A549 (cell line): ENCODE data around the gene SIM2. TPM values are rescaled to one million over a fixed set of nuclear protein-coding genes. Genes with fewer than 3 reads are reported as not detected.

ENCODE experiments used
- ATAC-seq, 2 experiments: fragments of 200-7000 bp in 1 of 2; fragments of >200 bp in 1 of 2; cut with Nextera tagmentation in 1 of 2; cut with Tn5 transposase in 1 of 2; 3 replicates each; pipeline versions ENCODE4 v1.8.0 to v1.9.1; 2018 to 2020; ENCODE audit warnings: mild to moderate bottlenecking in 1 of 2, moderate library complexity in 1 of 2
- CTCF ChIA-PET: fragments of 300-600 bp; sonication (Branson Sonifier 250); formaldehyde crosslinking; extraction: SDS; loops from one replicate; lab custom pipeline; 2021; ENCODE audit warnings: antibody characterized with exemption, inconsistent platforms; lab: Yijun Ruan, JAX
- POLR2A ChIA-PET: fragments of 350-600 bp; formaldehyde crosslinking; extraction: SDS; loops from one replicate; lab custom pipeline; 2021; ENCODE audit warnings: antibody characterized with exemption, inconsistent platforms; lab: Yijun Ruan, JAX
- DNase-seq, 2 experiments: peaks; one replicate each; pipeline versions ENCODE4 v3.0.0 to v3.0.0-alpha.2; 2011 to 2016; ENCODE audit warnings: low read depth in 1 of 2, low spot score in 1 of 2
- FAIRE-seq: peaks from 2 replicates; lab custom pipeline; 2011; peaks lifted over from hg19 to GRCh38; lab: Jason Lieb, UNC
- H3K27ac ChIP-seq, 2 experiments: fragments of >200 bp; sonication (Bioruptor Twin); formaldehyde crosslinking; 3 replicates each; pipeline ENCODE4 v1.5.1; 2016 to 2017
- H3K4me1 ChIP-seq: fragments of >200 bp; sonication (Bioruptor Twin); formaldehyde crosslinking; 3 replicates; pipeline ENCODE4 v1.6.1; 2016
- H3K4me2 ChIP-seq: fragments of >200 bp; sonication (Bioruptor Twin); formaldehyde crosslinking; 3 replicates; pipeline ENCODE4 v1.6.1; 2016
- H3K4me3 ChIP-seq: fragments of >200 bp; sonication (Bioruptor Twin); formaldehyde crosslinking; 3 replicates; pipeline ENCODE4 v1.5.1; 2016
- H3K9me3 ChIP-seq: fragments of >200 bp; sonication (Bioruptor Twin); formaldehyde crosslinking; 3 replicates; pipeline ENCODE4 v1.6.1; 2016
- CHD4 ChIP-seq: fragments of 200-600 bp; sonication (generic); IDR thresholded peaks from 2 replicates; pipeline ENCODE4 v1.6.1; 2016; ENCODE audit warnings: antibody characterized with exemption, mild to moderate bottlenecking, borderline replicate concordance
- EHF ChIP-seq: fragments of 250-450 bp; sonication (Bioruptor Pico); IDR thresholded peaks from 2 replicates; pipeline ENCODE4 v1.5.0; 2020; ENCODE audit warnings: mild to moderate bottlenecking
- EHMT2 ChIP-seq: fragments of 200-600 bp; sonication (generic); IDR thresholded peaks from 2 replicates; pipeline ENCODE4 v1.6.1; 2016; ENCODE audit warnings: antibody characterized with exemption, low read depth, mild to moderate bottlenecking, moderate library complexity
- ELK1 ChIP-seq: fragments of 150-350 bp; IDR thresholded peaks from 2 replicates; pipeline ENCODE4 v1.6.1; 2014; ENCODE audit warnings: low read depth, mild to moderate bottlenecking, low read length
- FOSB ChIP-seq: fragments of 250-450 bp; sonication (Bioruptor Pico); IDR thresholded peaks from 2 replicates; pipeline ENCODE4 v1.5.0; 2020; ENCODE audit warnings: mild to moderate bottlenecking, moderate library complexity
- GATA3 ChIP-seq: IDR thresholded peaks from 2 replicates; pipeline ENCODE4 v1.6.1; 2012; ENCODE audit warnings: borderline replicate concordance
- HEYL ChIP-seq: fragments of 250-450 bp; sonication (Bioruptor Pico); IDR thresholded peaks from 2 replicates; pipeline ENCODE4 v1.8.0; 2021; ENCODE audit warnings: mild to moderate bottlenecking, moderate library complexity
- HMGXB4 ChIP-seq: fragments of 250-450 bp; sonication (Bioruptor Pico); IDR thresholded peaks from 2 replicates; pipeline ENCODE4 v1.5.0; 2021; ENCODE audit warnings: mild to moderate bottlenecking, moderate library complexity, borderline replicate concordance
- HOXB13 ChIP-seq: fragments of 250-450 bp; sonication (Bioruptor Pico); IDR thresholded peaks from 2 replicates; pipeline ENCODE4 v1.5.0; 2020; ENCODE audit warnings: low read depth, mild to moderate bottlenecking, moderate library complexity
- HOXB5 ChIP-seq: fragments of 250-450 bp; sonication (Bioruptor Pico); IDR thresholded peaks from 2 replicates; pipeline ENCODE4 v1.5.0; 2020; ENCODE audit warnings: mild to moderate bottlenecking, moderate library complexity
- JUN ChIP-seq, 2 experiments: fragments of >200 bp; sonication (Bioruptor Twin); formaldehyde crosslinking; IDR thresholded peaks; 2 replicates in 1 of 2; 3 replicates in 1 of 2; pipeline ENCODE4 v1.6.1; 2016 to 2017
- PBX3 ChIP-seq: IDR thresholded peaks from 2 replicates; pipeline ENCODE4 v1.6.1; 2012
- PHF8 ChIP-seq: fragments of 200-600 bp; sonication (generic); IDR thresholded peaks from 2 replicates; pipeline ENCODE4 v1.6.1; 2016; ENCODE audit warnings: low read depth, mild to moderate bottlenecking, antibody characterized with exemption, moderate library complexity, borderline replicate concordance
- POLR2A ChIP-seq: IDR thresholded peaks from 2 replicates; pipeline ENCODE4 v1.6.1; 2012; ENCODE audit warnings: mild to moderate bottlenecking, low read length
- POLR2AphosphoS2 ChIP-seq: conservative IDR thresholded peaks from 2 replicates; pipeline ENCODE4 v1.6.1; 2012; ENCODE audit warnings: low read length, improper control_type of control experiment, inconsistent platforms
- RNF2 ChIP-seq: fragments of 200-600 bp; sonication (generic); IDR thresholded peaks from 2 replicates; pipeline ENCODE4 v1.6.1; 2016; ENCODE audit warnings: low read depth, mild to moderate bottlenecking, antibody characterized with exemption, moderate library complexity, borderline replicate concordance
- SMC3 ChIP-seq: fragments of >200 bp; sonication (Bioruptor Twin); formaldehyde crosslinking; IDR thresholded peaks from 3 replicates; pipeline ENCODE4 v1.6.1; 2018; ENCODE audit warnings: inconsistent platforms
- TFCP2L1 ChIP-seq: fragments of 250-450 bp; sonication (Bioruptor Pico); IDR thresholded peaks from 2 replicates; pipeline ENCODE4 v1.5.0; 2021; ENCODE audit warnings: mild to moderate bottlenecking
- TP53 ChIP-seq: fragments of 250-450 bp; sonication (Bioruptor Pico); IDR thresholded peaks from 2 replicates; pipeline ENCODE4 v1.5.0; 2021; ENCODE audit warnings: mild to moderate bottlenecking, moderate library complexity
- WGBS: methylation state at CpG from one replicate; pipeline ENCODE4 v1.1.6; 2017; ENCODE audit errors: missing lambda C conversion rate; 5-methylcytosine and 5-hydroxymethylcytosine counted together
- polyA plus RNA-seq, 4 experiments: library from polyadenylated mRNA; depleted of rRNA in 3 of 4; stranded (reverse); fragments of >200 nt; fragmentation: RNase III in 1 of 4; extraction: RNeasy Plus Mini Kit Qiagen cat#74134 plus additional on column Dnase treatment in 1 of 4; gene quantifications; 2 replicates in 3 of 4; 3 replicates in 1 of 4; pipeline ENCODE4 v1.2.3, GENCODE V29; 2011 to 2017
- TF ChIP-seq, protein P1 (sequence below): fragments of 200-600 bp; sonication (generic); IDR thresholded peaks from 2 replicates; pipeline ENCODE4 v1.6.1; 2016; ENCODE audit warnings: antibody characterized with exemption, mild to moderate bottlenecking, moderate library complexity
- TF ChIP-seq, protein P2 (sequence below): fragments of 250-450 bp; sonication (Bioruptor Pico); IDR thresholded peaks from 2 replicates; pipeline ENCODE4 v1.5.0; 2020; ENCODE audit warnings: low read depth, mild to moderate bottlenecking, moderate library complexity

The SIM2 gene
- polyA plus RNA-seq, 2 of the 4 experiments (the other 2 are of a cell fraction) = 12.6 to 13.4 TPM

DNA sequence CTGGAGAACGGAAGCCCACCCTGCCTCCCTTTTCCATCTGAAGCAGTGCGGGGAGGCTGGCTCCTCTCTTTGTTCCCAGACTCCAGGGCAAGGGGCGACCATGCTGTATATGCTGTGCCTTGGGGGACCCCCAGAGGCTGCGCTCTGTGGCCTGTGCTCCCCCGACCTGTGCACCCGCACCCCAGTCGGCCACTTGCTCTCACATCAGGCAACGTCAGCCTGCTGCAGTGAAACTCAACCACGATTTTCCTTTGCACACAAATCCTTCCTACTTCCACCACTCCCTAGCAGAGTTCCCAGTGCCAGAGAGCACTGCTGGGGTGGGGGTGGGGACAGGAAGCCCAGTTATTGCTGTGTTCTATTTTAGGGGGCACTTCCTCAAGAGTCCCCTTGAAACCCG is 52.5 kb downstream of the SIM2 start:
- no peak; a peak in 1 of 6 replicates for ATAC-seq
- no peak for FAIRE-seq
- peaks cover 29% of the 10 kb centered on the region for H3K4me1 ChIP-seq
- POLR2A ChIA-PET = interaction anchor here (0.6 kb wide), 1 partner anchor 95 kb away, joined by 3 read pairs; no protein-coding TSS in a partner anchor
- WGBS = 86% methylated on average over 10 of the region's 10 CpGs
- no peaks in the 10 kb centered on the region for H3K9me3 ChIP-seq
- H3K4me3 ChIP-seq = no peak overlapping the region
- H3K27ac ChIP-seq = peak overlapping the region in 1 of 2 experiments; percentile 62; a peak in 2 of 6 replicates
- H3K4me2 ChIP-seq = no peak overlapping the region
- DNase-seq = no peak
- TF ChIP-seq TFCP2L1 (CRISPR knock-in tag) = no peak
- no peak for TF ChIP-seq HMGXB4 (CRISPR knock-in tag)
- no peak for TF ChIP-seq EHMT2
- TF ChIP-seq HOXB5 = no peak
- TF ChIP-seq, protein P1, sequence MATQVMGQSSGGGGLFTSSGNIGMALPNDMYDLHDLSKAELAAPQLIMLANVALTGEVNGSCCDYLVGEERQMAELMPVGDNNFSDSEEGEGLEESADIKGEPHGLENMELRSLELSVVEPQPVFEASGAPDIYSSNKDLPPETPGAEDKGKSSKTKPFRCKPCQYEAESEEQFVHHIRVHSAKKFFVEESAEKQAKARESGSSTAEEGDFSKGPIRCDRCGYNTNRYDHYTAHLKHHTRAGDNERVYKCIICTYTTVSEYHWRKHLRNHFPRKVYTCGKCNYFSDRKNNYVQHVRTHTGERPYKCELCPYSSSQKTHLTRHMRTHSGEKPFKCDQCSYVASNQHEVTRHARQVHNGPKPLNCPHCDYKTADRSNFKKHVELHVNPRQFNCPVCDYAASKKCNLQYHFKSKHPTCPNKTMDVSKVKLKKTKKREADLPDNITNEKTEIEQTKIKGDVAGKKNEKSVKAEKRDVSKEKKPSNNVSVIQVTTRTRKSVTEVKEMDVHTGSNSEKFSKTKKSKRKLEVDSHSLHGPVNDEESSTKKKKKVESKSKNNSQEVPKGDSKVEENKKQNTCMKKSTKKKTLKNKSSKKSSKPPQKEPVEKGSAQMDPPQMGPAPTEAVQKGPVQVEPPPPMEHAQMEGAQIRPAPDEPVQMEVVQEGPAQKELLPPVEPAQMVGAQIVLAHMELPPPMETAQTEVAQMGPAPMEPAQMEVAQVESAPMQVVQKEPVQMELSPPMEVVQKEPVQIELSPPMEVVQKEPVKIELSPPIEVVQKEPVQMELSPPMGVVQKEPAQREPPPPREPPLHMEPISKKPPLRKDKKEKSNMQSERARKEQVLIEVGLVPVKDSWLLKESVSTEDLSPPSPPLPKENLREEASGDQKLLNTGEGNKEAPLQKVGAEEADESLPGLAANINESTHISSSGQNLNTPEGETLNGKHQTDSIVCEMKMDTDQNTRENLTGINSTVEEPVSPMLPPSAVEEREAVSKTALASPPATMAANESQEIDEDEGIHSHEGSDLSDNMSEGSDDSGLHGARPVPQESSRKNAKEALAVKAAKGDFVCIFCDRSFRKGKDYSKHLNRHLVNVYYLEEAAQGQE = no peak
- TF ChIP-seq HEYL (CRISPR knock-in tag) = no peak
- no peak for TF ChIP-seq CHD4
- no peak for TF ChIP-seq EHF (CRISPR knock-in tag)
- CTCF ChIA-PET = interaction anchor here (1.0 kb wide), 1 partner anchor 166 kb away, joined by 3 read pairs; no protein-coding TSS in a partner anchor

DNA sequence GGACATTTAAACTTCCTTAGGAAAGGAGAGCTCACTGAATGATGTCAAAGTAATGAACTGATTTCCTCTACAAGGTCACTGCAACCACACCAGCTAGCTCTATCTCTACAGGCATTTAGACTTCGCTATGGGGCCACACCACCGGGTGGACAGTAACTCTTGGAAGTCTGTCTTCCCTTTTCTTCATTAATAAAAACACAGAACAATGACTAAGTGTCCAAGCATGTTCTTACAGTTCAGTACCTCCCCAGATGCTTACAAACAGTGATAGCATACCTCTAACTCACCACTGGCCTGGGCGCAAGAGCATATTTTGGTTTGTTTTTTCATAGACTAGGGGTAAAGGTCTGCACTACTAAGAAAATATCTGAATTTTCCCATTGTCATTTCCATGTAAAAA is 54.6 kb downstream of the SIM2 start:
- POLR2A ChIA-PET = no interaction called here
- WGBS = 17% methylated on average over 3 of the region's 3 CpGs
- no peak overlapping the region for H3K4me3 ChIP-seq

GRCh38 chr21:36754241-36754898 is 55.5 kb downstream of the SIM2 start:
- Histone ChIP-seq H3K4me2 (peak overlapping the region; percentile 42; the same call in 1 of the 3 replicates), H3K4me1 (peaks cover 32% of the 10 kb centered on the region), H3K4me3 (no peak overlapping the region), H3K9me3 (no peaks in the 10 kb centered on the region), H3K27ac (peak overlapping the region; percentile 50 to 72; a peak in 5 of 6 replicates)
- DNase-seq = no peak
- TF ChIP-seq TP53 (CRISPR knock-in tag) (no peak), JUN (IDR thresholded peaks at IDR 0.05) (no peak), HOXB13 (CRISPR knock-in tag) (no peak), EHF (CRISPR knock-in tag) (no peak), PHF8 (no peak), GATA3 (no peak), SMC3 (no peak), FOSB (CRISPR knock-in tag) (no peak), ELK1 (no peak), POLR2A (no peak), EHMT2 (no peak), POLR2AphosphoS2 (no peak), PBX3 (no peak), HEYL (CRISPR knock-in tag) (no peak)
- TF ChIP-seq, protein P2, sequence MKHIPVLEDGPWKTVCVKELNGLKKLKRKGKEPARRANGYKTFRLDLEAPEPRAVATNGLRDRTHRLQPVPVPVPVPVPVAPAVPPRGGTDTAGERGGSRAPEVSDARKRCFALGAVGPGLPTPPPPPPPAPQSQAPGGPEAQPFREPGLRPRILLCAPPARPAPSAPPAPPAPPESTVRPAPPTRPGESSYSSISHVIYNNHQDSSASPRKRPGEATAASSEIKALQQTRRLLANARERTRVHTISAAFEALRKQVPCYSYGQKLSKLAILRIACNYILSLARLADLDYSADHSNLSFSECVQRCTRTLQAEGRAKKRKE (CRISPR knock-in tag) = no peak
- 92% methylated on average over 16 of the region's 22 CpGs for WGBS
- ChIA-PET POLR2A (no interaction called here), CTCF (interaction anchor here (1.9 kb wide), 1 partner anchor 20 kb away, joined by 4 read pairs; no protein-coding TSS in a partner anchor)
- ATAC-seq = no peak
- FAIRE-seq = no peak

More for the DNA sequence above, 54.6 kb downstream of the SIM2 start:
- H3K4me2 ChIP-seq = peak overlapping the region; percentile 42; the same call in 2 of the 3 replicates
- FAIRE-seq (no peak), ATAC-seq (peak; percentile 33 to 55; a peak in 4 of 6 replicates), DNase-seq (peak in 1 of 2 experiments; percentile 40)
- TF ChIP-seq RNF2 = no peak
- peaks cover 32% of the 10 kb centered on the region for H3K4me1 ChIP-seq
- CTCF ChIA-PET = interaction anchor here (0.8 to 1.1 kb wide), 4 partner anchors 9 to 334 kb away, joined by 3 to 4 read pairs (median 4); no protein-coding TSS in a partner anchor
- H3K9me3 ChIP-seq = no peaks in the 10 kb centered on the region
- H3K27ac ChIP-seq = peak overlapping the region; percentile 50 to 72
